HepG2 (cell line): ENCODE data around the gene MYOZ1. TPM values are rescaled to one million over a fixed set of nuclear protein-coding genes. Genes with fewer than 3 reads are reported as not detected.

ENCODE experiments used
- AHR ChIP-seq: IDR thresholded peaks from 2 replicates; pipeline ENCODE4 v1.6.1; 2018; ENCODE audit warnings: missing genetic modification reagents, missing compliant biosample characterization
- ATF1 ChIP-seq: IDR thresholded peaks from 2 replicates; pipeline ENCODE4 v1.6.1; 2016; ENCODE audit warnings: mild to moderate bottlenecking, control low read depth
- BHLHE40 ChIP-seq: IDR thresholded peaks from 2 replicates; pipeline ENCODE4 v1.6.1; 2011; ENCODE audit warnings: low read length, improper control_type of control experiment
- DBP ChIP-seq: sonication (generic); formaldehyde crosslinking; IDR thresholded peaks from 2 replicates; pipeline ENCODE4 v1.4.0; 2020; ENCODE audit warnings: missing genetic modification reagents; ENCODE audit errors: not compliant biosample characterization
- DRAP1 ChIP-seq: IDR thresholded peaks from 2 replicates; pipeline ENCODE4 v1.6.1; 2016; ENCODE audit warnings: missing genetic modification reagents, missing compliant biosample characterization
- EP300 ChIP-seq, 3 experiments: sonication (generic) in 1 of 3; formaldehyde crosslinking in 1 of 3; IDR thresholded peaks; 2 replicates each; pipeline versions ENCODE4 v1.5.1 to v1.6.1; 2011 to 2020; ENCODE audit warnings: low read depth in 2 of 3, low read length in 2 of 3, borderline replicate concordance in 1 of 3, improper control_type of control experiment in 1 of 3, mild to moderate bottlenecking in 1 of 3, missing genetic modification reagents in 1 of 3, moderate library complexity in 1 of 3
- GLMP ChIP-seq: sonication (generic); formaldehyde crosslinking; IDR thresholded peaks from 2 replicates; pipeline ENCODE4 v1.9.0; 2021; ENCODE audit warnings: missing genetic modification reagents, mild to moderate bottlenecking, borderline replicate concordance
- NFE2 ChIP-seq: sonication (generic); formaldehyde crosslinking; IDR thresholded peaks from 2 replicates; pipeline ENCODE4 v1.4.0; 2020; ENCODE audit warnings: missing genetic modification reagents
- NR2F1 ChIP-seq, 2 experiments: fragments of 450-650 bp in 1 of 2; formaldehyde crosslinking in 1 of 2; IDR thresholded peaks; 2 replicates each; pipeline versions ENCODE4 v1.5.0 to v1.6.1; 2016 to 2020; ENCODE audit warnings: mild to moderate bottlenecking in 1 of 2, missing compliant biosample characterization in 1 of 2, missing genetic modification reagents in 1 of 2, moderate library complexity in 1 of 2
- PHF8 ChIP-seq: sonication (generic); formaldehyde crosslinking; IDR thresholded peaks from 2 replicates; pipeline ENCODE4 v1.5.0; 2020; ENCODE audit warnings: missing genetic modification reagents
- SCMH1 ChIP-seq: sonication (generic); formaldehyde crosslinking; IDR thresholded peaks from 2 replicates; pipeline ENCODE4 v1.9.0; 2021; ENCODE audit warnings: missing genetic modification reagents, mild to moderate bottlenecking, borderline replicate concordance
- TCF12 ChIP-seq, 2 experiments: fragments of 450-650 bp in 1 of 2; sonication (generic) in 1 of 2; formaldehyde crosslinking in 1 of 2; IDR thresholded peaks; 2 replicates each; pipeline versions ENCODE4 v1.6.1 to v1.8.0; 2017 to 2022; ENCODE audit warnings: antibody characterized with exemption in 1 of 2, mild to moderate bottlenecking in 1 of 2, missing genetic modification reagents in 1 of 2, moderate library complexity in 1 of 2
- TEAD3 ChIP-seq: optimal IDR thresholded peaks from 2 replicates; pipeline ENCODE3; 2016; ENCODE audit warnings: borderline replicate concordance
- ZNF224 ChIP-seq: sonication (generic); formaldehyde crosslinking; IDR thresholded peaks from 2 replicates; pipeline ENCODE4 v1.5.0; 2020; ENCODE audit warnings: mild to moderate bottlenecking, missing genetic modification reagents
- ZNF354B ChIP-seq: sonication (generic); formaldehyde crosslinking; IDR thresholded peaks from 2 replicates; pipeline ENCODE4 v1.8.0; 2022; ENCODE audit warnings: mild to moderate bottlenecking, missing genetic modification reagents
- ZNF446 ChIP-seq: sonication (generic); formaldehyde crosslinking; IDR thresholded peaks from 2 replicates; pipeline ENCODE4 v1.5.0; 2020; ENCODE audit warnings: mild to moderate bottlenecking, missing genetic modification reagents
- ZNF460 ChIP-seq: sonication (generic); formaldehyde crosslinking; IDR thresholded peaks from 2 replicates; pipeline ENCODE4 v1.5.1; 2020; ENCODE audit warnings: missing genetic modification reagents, mild to moderate bottlenecking, borderline replicate concordance
- ZNF773 ChIP-seq: sonication (generic); formaldehyde crosslinking; IDR thresholded peaks from 2 replicates; pipeline ENCODE4 v1.4.0; 2020; ENCODE audit warnings: missing genetic modification reagents, borderline replicate concordance
- ZNF776 ChIP-seq: sonication (generic); formaldehyde crosslinking; IDR thresholded peaks from 2 replicates; pipeline ENCODE4 v1.4.0; 2020; ENCODE audit warnings: mild to moderate bottlenecking, missing genetic modification reagents
- polyA plus RNA-seq, 8 experiments: library from polyadenylated mRNA; depleted of rRNA in 3 of 8; stranded (reverse) in 7 of 8; unstranded in 1 of 8; fragments of >200 nt; fragmentation: Illumina TruSeq in 4 of 8; extraction: Trizol in 4 of 8; gene quantifications; 2 replicates each; pipeline versions ENCODE4 v1.2.1 to v1.2.3, GENCODE V29; 2011 to 2016; ENCODE audit warnings: low read depth in 4 of 8, missing spikeins in 1 of 8, mixed read lengths in 1 of 8; ENCODE audit not compliant: insufficient read depth in 1 of 8
- total RNA-seq, 5 experiments: library from RNA; depleted of rRNA; stranded (reverse); fragments of >200 nt; fragmentation: Illumina TruSeq; extraction: Trizol; gene quantifications; 2 replicates each; pipeline ENCODE4 v1.2.3, GENCODE V29; 2016; ENCODE audit warnings: low read depth in 1 of 5
- TF ChIP-seq, protein P1 (sequence below): sonication (generic); formaldehyde crosslinking; IDR thresholded peaks from 2 replicates; pipeline ENCODE4 v1.4.0; 2020; ENCODE audit warnings: missing genetic modification reagents
- TF ChIP-seq, protein P2 (sequence below): sonication (generic); formaldehyde crosslinking; IDR thresholded peaks from 2 replicates; pipeline ENCODE4 v1.8.0; 2022; ENCODE audit warnings: low read depth, missing genetic modification reagents

The MYOZ1 gene
- total and polyA plus RNA-seq, 2 of the 13 experiments (the other 11 are each of a cell fraction or from before 2014, with no cell fraction given): not detected

- TF ChIP-seq, protein P1, sequence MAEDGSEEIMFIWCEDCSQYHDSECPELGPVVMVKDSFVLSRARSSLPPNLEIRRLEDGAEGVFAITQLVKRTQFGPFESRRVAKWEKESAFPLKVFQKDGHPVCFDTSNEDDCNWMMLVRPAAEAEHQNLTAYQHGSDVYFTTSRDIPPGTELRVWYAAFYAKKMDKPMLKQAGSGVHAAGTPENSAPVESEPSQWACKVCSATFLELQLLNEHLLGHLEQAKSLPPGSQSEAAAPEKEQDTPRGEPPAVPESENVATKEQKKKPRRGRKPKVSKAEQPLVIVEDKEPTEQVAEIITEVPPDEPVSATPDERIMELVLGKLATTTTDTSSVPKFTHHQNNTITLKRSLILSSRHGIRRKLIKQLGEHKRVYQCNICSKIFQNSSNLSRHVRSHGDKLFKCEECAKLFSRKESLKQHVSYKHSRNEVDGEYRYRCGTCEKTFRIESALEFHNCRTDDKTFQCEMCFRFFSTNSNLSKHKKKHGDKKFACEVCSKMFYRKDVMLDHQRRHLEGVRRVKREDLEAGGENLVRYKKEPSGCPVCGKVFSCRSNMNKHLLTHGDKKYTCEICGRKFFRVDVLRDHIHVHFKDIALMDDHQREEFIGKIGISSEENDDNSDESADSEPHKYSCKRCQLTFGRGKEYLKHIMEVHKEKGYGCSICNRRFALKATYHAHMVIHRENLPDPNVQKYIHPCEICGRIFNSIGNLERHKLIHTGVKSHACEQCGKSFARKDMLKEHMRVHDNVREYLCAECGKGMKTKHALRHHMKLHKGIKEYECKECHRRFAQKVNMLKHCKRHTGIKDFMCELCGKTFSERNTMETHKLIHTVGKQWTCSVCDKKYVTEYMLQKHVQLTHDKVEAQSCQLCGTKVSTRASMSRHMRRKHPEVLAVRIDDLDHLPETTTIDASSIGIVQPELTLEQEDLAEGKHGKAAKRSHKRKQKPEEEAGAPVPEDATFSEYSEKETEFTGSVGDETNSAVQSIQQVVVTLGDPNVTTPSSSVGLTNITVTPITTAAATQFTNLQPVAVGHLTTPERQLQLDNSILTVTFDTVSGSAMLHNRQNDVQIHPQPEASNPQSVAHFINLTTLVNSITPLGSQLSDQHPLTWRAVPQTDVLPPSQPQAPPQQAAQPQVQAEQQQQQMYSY (CRISPR knock-in tag): no peak
- TF ChIP-seq TEAD3 (peak; percentile 52), SCMH1 (CRISPR knock-in tag) (no peak), AHR (CRISPR knock-in tag) (no peak), ZNF460 (CRISPR knock-in tag) (no peak), DRAP1 (CRISPR knock-in tag) (peak; percentile 86), NFE2 (no peak), PHF8 (peak; percentile 85), ATF1 (CRISPR knock-in tag) (no peak), DBP (CRISPR knock-in tag) (no peak), TCF12 (IDR thresholded peaks at IDR 0.05) (no peak), TCF12 (CRISPR knock-in tag; IDR thresholded peaks at IDR 0.05) (no peak), ZNF224 (CRISPR knock-in tag) (0 out of 2 replicates have a peak, but pooled peaks have one; percentile 27), NR2F1 (CRISPR knock-in tag; IDR thresholded peaks at IDR 0.05) (no peak), ZNF773 (CRISPR knock-in tag) (no peak), ZNF354B (CRISPR knock-in tag) (no peak), ZNF446 (no peak), ZNF776 (CRISPR knock-in tag) (no peak), EP300 (IDR thresholded peaks at IDR 0.05; ENCODE audit: low read depth in 2 of 2, low read length in 2 of 2) (no peak; a peak in 1 of 4 replicates), EP300 (CRISPR knock-in tag; IDR thresholded peaks at IDR 0.05; ENCODE audit: borderline replicate concordance) (no peak), BHLHE40 (no peak), GLMP (CRISPR knock-in tag) (no peak)
- TF ChIP-seq, protein P2, sequence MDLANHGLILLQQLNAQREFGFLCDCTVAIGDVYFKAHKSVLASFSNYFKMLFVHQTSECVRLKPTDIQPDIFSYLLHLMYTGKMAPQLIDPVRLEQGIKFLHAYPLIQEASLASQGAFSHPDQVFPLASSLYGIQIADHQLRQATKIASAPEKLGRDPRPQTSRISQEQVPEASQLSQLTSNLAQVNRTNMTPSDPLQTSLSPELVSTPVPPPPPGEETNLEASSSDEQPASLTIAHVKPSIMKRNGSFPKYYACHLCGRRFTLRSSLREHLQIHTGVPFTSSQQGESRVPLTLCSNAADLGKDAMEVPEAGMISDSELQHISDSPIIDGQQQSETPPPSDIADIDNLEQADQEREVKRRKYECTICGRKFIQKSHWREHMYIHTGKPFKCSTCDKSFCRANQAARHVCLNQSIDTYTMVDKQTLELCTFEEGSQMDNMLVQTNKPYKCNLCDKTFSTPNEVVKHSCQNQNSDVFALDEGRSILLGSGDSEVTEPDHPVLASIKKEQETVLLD (CRISPR knock-in tag): 0 out of 2 replicates have a peak, but pooled peaks have one; percentile 30
Observed at GRCh38 chr10:73625884-73626752, 15.2 kb downstream of the MYOZ1 start (continued).
